Ascending aorta (tissue), 2 donors: ENCODE results near the gene ASIC3. TPM values are rescaled to one million over a fixed set of nuclear protein-coding genes. Genes with fewer than 3 reads are reported as not detected.

Experiments
- DNase-seq, 2 donors: peaks; one replicate each; pipeline ENCODE4 v3.0.0-alpha.2; 2019; ENCODE audit warnings: low spot score in 2 of 2
- H3K27ac ChIP-seq, 2 donors: fragments of 200-600 bp; sonication (generic); one replicate each; pipeline ENCODE4 v1.5.1; 2016 to 2017; ENCODE audit warnings: mild to moderate bottlenecking in 1 of 2
- H3K27me3 ChIP-seq: fragments of 200-600 bp; sonication (generic); one replicate; pipeline ENCODE4 v1.5.1; 2017
- H3K36me3 ChIP-seq, 2 donors: fragments of 200-600 bp; sonication (generic); one replicate each; pipeline ENCODE4 v1.5.1; 2016
- H3K4me1 ChIP-seq, 2 donors: fragments of 200-600 bp; sonication (generic); one replicate each; pipeline ENCODE4 v1.5.1; 2016 to 2017; ENCODE audit warnings: mild to moderate bottlenecking in 1 of 2
- H3K4me3 ChIP-seq, 2 donors: fragments of 200-600 bp; sonication (generic); one replicate each; pipeline ENCODE4 v1.5.1; 2016 to 2017; ENCODE audit warnings: mild to moderate bottlenecking in 1 of 2
- H3K9me3 ChIP-seq, 2 donors: fragments of 200-600 bp; sonication (generic); one replicate each; pipeline ENCODE4 v1.5.1; 2016
- intact Hi-C: fragments of 100-400 bp; cut with DNase I; formaldehyde crosslinking; loops from one replicate; pipeline ENCODE4 v1.15.1; 2023
- total RNA-seq: library from RNA; depleted of rRNA; stranded (reverse); fragments of >200 nt; gene quantifications from one replicate; pipeline ENCODE4 v1.1.0, GENCODE V29; 2016
- TF ChIP-seq, protein P1 (sequence below), 3 experiments: fragments of 200-600 bp in 2 of 3; fragments of 450-650 bp in 1 of 3; sonication (generic) in 2 of 3; IDR thresholded peaks; one replicate each; pipeline ENCODE4 v1.5.1; 2016 to 2019; ENCODE audit warnings: antibody characterized with exemption in 3 of 3, mild to moderate bottlenecking in 1 of 3, moderate library complexity in 1 of 3

ASIC3 gene
- total RNA-seq, 1 donor from 2014 or later: not detected

GRCh38 chr7:151057506-151057988 lies 9.2 kb downstream of the ASIC3 start, which contains the start of gene CDK5:
CDK5 (minus strand) TSS chr7:151057897; CDS start chr7:151057848, 49 bp downstream.
- TF ChIP-seq, protein P1, sequence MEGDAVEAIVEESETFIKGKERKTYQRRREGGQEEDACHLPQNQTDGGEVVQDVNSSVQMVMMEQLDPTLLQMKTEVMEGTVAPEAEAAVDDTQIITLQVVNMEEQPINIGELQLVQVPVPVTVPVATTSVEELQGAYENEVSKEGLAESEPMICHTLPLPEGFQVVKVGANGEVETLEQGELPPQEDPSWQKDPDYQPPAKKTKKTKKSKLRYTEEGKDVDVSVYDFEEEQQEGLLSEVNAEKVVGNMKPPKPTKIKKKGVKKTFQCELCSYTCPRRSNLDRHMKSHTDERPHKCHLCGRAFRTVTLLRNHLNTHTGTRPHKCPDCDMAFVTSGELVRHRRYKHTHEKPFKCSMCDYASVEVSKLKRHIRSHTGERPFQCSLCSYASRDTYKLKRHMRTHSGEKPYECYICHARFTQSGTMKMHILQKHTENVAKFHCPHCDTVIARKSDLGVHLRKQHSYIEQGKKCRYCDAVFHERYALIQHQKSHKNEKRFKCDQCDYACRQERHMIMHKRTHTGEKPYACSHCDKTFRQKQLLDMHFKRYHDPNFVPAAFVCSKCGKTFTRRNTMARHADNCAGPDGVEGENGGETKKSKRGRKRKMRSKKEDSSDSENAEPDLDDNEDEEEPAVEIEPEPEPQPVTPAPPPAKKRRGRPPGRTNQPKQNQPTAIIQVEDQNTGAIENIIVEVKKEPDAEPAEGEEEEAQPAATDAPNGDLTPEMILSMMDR (IDR thresholded peaks at IDR 0.05): no peak
- no peaks in the 10 kb centered on the region for H3K9me3 ChIP-seq
- H3K27me3 ChIP-seq: no peaks in the 10 kb centered on the region
- peak within 1 kb of the TSS; percentile 92 to 95 for H3K4me3 ChIP-seq
- no peaks in the 10 kb centered on the region for H3K36me3 ChIP-seq
- H3K27ac ChIP-seq: peak within 1 kb of the TSS; percentile 85 to 95
- H3K4me1 ChIP-seq: peaks cover 21 to 38% of the 10 kb centered on the region in 2 donors
- no peak for DNase-seq
- intact Hi-C loops: loop anchor here (2.0 kb wide), 1 partner anchor 19 kb away; no protein-coding TSS in a partner anchor

DNA sequence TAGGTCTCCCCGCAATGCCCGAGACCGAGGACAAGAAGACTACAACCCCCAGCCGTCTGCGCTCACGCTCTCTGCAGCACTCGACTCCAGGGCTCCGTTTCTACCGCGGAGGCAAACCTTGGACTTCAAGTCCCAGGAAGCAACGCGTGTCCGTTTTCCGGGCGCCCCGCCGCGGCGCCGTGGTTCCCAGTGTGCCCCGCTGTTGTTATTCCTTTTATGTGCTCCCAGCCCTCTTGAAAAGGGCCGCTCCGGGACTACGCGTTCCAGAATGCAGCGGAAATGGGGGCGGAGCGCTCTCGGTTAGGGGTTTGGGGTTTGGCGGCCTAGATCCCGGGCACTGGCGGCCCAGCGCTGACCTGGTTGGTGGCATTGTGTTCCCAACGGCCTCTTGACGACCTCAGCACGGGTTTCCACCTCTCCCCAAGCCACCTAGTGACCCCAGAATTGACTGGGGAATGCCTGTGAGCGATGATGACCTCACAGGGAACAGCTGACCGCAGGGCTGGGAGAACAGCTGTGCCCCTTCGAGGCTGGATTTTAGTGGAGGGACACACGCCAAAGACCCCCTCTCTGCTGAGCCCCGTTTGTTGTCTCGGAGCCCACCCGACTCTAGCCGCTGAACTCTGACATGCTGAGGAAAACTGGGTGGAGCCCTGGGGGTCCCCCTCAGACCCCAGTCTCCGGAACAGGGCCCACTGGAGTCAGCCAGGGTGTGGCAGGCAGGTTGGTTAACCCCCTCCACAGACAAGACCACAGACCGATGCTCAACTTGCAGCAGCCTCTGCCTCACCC lies 9.9 kb downstream of the ASIC3 start:
- peak overlapping the region; percentile 85 to 95 for H3K27ac ChIP-seq
- H3K27me3 ChIP-seq: no peaks in the 10 kb centered on the region
- intact Hi-C loops: loop anchor here (1.0 to 2.0 kb wide), 2 partner anchors 19 to 30 kb away; partner anchors contain the start of gene ABCB8
- H3K9me3 ChIP-seq: no peaks in the 10 kb centered on the region
- TF ChIP-seq, protein P1 (IDR thresholded peaks at IDR 0.05): no peak
- DNase-seq: peak; percentile 98 to 100
- H3K36me3 ChIP-seq: no peaks in the 10 kb centered on the region
- peak overlapping the region; percentile 92 to 95 for H3K4me3 ChIP-seq
- peaks cover 21 to 44% of the 10 kb centered on the region in 2 donors for H3K4me1 ChIP-seq

GRCh38 chr7:151058781-151059366 lies 10.5 kb downstream of the ASIC3 start:
- intact Hi-C loops: loop anchor here (1.0 kb wide), 3 partner anchors 21 to 31 kb away; partner anchors contain the start of genes ABCB8 and FASTK

DNA sequence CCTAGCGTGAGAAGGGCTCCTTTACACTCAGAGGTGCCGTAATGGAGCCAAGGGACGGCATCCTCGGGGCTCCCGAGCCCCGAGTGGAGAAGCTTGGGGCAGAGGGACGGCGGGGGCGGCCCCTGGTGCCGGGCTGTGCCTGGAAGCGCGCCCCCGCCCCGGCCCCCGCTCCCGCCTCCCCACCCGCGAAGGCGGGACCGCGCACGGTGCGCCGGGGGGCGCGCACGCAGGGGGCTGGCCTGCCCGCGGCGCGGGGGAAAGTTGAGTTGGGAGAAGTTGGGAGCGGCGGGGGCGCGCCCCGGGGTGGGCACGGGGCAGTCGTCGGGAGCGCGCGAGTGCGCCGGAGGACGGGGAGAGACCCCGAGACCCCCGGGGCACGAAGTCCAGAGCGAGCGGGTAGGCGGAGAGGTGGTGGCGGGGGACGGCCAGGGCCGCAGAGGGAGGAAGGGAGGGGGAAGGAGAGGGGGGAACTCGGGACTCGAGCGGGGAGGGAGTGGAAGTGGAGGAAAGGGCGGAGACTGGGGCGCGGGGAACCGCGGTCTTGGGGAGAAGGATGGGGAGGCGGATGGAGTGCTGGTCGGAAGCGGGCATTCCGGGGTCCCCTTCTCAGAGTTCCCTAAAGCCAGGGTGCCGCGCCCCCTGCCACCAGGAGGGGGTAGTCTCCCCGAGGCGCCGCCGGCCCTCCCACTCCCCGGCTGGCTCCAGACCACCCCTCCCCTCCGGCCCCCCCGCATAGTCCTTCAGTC lies 11.2 kb downstream of the ASIC3 start, which contains the start of gene SLC4A2:
SLC4A2 (plus strand) TSS at position 223 of the 746 bp plus-strand sequence. CDS start 2,399 bp downstream, outside the sequence.
- no peaks in the 10 kb centered on the region for H3K9me3 ChIP-seq
- H3K27ac ChIP-seq: peak within 1 kb of the TSS; percentile 85 to 95
- H3K4me1 ChIP-seq: peaks cover 21 to 44% of the 10 kb centered on the region in 2 donors
- H3K27me3 ChIP-seq: no peaks in the 10 kb centered on the region
- H3K36me3 ChIP-seq: peaks cover 4 to 5% of the 10 kb centered on the region in 2 donors
- DNase-seq: peak in 1 of 2 donors; percentile 87
- TF ChIP-seq, protein P1 (IDR thresholded peaks at IDR 0.05): peak in 2 of 3 experiments; percentile 53 to 61
- intact Hi-C loops: loop anchor here (1.0 to 5.0 kb wide), 4 partner anchors 21 to 188 kb away; partner anchors contain the start of genes FASTK and SMARCD3
- peak within 1 kb of the TSS; percentile 92 to 95 for H3K4me3 ChIP-seq

More at GRCh38 chr7:151058781-151059366, 10.5 kb downstream of the ASIC3 start:
- TF ChIP-seq, protein P1 (IDR thresholded peaks at IDR 0.05): no peak
- Histone ChIP-seq H3K4me1 (peaks cover 21 to 44% of the 10 kb centered on the region in 2 donors), H3K27ac (peak overlapping the region; percentile 85 to 95), H3K36me3 (no peaks in the 10 kb centered on the region), H3K9me3 (no peaks in the 10 kb centered on the region), H3K27me3 (no peaks in the 10 kb centered on the region), H3K4me3 (peak overlapping the region; percentile 92 to 95)
- no peak for DNase-seq

- Histone ChIP-seq H3K4me3 (peak overlapping the region; percentile 92 to 95), H3K4me1 (peaks cover 21 to 44% of the 10 kb centered on the region in 2 donors), H3K9me3 (no peaks in the 10 kb centered on the region), H3K36me3 (peaks cover 10% of the 10 kb centered on the region in 2 donors), H3K27me3 (no peaks in the 10 kb centered on the region), H3K27ac (peak overlapping the region; percentile 85 to 95)
- TF ChIP-seq, protein P1 (IDR thresholded peaks at IDR 0.05): no peak
- intact Hi-C loops: loop anchor here (2.0 to 5.0 kb wide), 2 partner anchors 51 to 187 kb away; partner anchors contain the start of gene SMARCD3
- no peak for DNase-seq
These were observed 11.7 kb downstream of the ASIC3 start for GRCh38 chr7:151060113-151060415.
